Measurements from ENCODE around the gene IKZF1.

The IKZF1 gene

DNA sequence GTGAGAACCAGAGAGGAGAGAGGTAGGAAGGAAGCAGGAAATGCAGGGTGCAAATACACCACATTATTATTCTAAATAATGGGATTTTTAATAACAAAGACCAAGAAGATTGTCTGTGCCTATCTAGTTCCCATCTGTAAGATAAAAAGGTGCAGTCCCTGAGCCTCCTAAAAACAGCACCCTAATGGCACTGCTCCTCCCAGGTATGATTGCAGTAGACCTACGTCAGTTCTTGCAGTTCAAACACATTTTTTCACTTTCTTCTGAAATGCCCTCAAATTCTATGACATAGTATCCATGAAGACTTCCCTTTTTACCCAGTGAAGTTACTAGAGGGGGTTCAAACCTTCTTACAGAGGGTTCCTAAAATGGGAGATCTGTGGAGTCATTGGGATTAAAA is 75.0 kb downstream of the IKZF1 start:
- no peak for DNase-seq

GRCh38 chr7:50382455-50382854 is 77.9 kb downstream of the IKZF1 start:
- DNase-seq, result no peak

DNA sequence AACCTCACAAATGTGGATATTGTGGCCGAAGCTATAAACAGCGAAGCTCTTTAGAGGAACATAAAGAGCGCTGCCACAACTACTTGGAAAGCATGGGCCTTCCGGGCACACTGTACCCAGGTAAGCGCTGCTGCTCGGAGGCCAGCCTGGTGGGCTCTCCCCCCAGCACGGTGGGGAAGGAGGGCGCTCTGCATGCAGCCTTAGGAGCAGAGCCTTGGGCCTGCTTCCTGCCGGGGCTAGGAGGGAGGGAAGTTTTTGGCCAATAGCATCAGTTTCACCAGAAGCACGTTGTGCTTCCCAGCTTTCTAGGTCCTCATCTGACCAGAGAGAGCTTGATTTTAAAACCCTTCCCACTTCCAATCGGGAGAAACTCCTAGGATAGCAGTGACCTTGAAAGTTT is 82.8 kb downstream of the IKZF1 start:
- DNase-seq, result no peak

DNA sequence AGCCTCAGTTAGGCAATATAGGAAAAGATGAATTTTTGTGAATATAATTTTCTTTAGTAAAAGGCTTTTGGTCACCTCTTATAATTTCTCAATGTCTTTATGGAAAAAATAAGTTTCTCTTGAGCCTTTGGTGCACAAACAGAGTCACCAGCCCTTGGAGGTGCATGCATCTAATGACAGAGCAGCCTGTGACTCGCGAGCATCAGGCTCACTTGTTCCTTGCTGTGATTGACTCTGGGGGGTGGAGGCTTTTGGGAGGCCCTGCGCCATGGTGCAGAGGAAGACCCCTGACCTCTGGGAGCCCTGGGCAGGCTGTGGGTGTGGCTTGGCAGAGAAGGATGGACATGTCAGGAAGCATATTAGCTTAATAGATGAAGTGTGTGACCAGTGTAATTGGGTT is 85.4 kb downstream of the IKZF1 start:
- peak; percentile 63 for DNase-seq

DNA sequence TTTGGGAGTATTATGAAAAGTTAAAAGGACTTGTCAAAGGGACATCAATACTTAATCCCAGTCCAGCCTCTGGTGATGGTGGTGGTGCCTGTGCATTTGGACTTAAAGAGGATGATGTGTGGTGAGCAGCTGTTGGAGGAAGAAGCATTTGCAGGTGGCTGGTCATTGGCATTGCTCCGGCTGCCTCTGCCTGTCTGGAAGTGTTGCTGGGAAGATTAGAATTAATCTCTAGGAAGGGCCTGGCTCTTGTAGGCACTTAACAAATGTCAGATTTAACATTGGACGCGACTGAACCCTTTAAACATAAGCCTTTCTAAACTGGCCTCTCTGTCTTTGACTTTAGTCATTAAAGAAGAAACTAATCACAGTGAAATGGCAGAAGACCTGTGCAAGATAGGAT is 86.9 kb downstream of the IKZF1 start:
- no peak for DNase-seq

DNA sequence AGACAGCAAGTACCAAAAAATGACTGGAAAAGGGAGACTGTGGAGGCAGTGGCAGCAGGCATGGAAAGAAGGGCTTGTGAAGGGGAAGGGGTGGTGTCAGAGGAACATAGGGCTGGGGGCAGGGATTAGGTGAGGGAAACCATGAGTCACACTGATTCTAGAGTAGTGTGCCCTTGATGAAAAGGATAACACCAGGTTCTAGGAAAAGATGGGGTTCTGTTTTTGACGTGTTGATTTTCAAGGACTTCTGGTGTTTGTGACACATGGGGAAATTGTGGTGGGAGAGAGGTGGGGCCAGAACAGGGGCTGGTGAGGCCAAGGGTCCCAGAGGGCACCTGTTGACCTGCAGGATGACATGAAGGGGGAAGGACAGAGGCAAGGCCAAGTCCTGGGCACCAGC is 88.6 kb downstream of the IKZF1 start:
- peak; percentile 71 for DNase-seq

GRCh38 chr7:50393547-50394252 is 89.2 kb downstream of the IKZF1 start:
- peak; percentile 69 for DNase-seq

DNA sequence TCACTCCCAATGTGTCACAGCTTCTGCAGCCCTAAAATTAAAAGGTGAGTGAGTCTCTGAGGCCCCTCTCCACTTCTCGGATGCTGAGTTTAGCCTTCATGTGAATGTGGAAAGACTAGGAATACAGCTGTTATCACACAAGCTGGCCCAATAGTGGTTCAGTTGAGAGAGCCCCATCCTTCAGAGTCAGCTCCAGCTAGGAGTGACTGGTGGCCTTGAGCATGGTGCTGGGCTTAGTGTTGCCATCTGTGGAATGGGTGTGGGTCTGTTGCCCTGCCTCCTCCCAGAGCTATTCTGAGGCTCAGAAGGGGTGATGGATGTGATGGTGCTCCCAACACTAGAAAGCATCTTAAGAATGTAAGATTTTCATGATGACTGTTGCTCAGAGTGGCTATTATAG is 89.8 kb downstream of the IKZF1 start:
- peak; percentile 53 for DNase-seq

GRCh38 chr7:50396856-50397255 is 92.3 kb downstream of the IKZF1 start:
- peak; percentile 64 for DNase-seq

DNA sequence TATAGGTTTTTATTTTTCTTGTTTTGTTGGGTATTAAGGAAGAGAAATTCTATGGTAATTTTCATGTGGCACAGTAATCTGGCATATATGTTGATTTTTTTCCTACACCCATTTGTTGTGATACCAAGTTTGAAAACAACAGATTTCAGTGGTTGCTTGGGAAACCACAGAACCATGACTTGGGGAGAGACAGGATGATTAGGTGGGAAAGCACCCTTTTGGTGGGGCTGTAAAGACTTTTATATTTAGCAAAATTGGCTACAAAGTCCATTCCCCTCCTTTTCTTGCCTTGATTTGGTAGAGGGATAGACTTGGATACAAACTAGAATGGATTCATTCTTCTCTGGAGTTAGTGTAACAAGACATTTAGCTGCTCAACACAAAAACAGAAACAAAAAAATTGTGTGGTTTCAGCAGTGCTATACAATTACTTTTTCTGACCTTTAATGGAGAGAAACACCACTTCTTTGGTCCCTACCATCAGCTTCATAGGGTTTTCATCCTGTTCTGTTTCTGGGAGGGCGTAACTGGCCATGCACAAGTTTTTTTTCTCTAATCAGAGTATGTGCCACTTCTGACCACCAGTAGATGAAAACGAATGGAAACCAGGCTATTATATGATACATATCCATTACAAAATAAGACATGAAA is 92.9 kb downstream of the IKZF1 start:
- DNase-seq, result no peak

DNA sequence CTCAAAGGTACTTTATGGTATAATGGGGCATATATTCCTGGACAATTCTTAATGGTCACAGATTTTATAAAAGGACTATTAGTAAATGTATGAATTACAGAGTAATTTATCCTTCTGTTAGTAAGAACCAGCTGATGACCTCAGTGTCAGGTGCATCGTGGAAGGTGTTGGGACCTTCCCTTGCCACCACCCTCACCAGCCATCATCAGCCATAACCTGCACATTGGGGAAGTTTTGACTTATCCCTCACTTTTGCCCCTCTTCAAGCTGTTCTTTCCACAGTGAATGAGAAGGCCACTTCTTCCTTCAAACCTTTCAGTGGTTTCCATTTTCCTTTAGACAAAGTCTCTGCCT is 93.4 kb downstream of the IKZF1 start:
- DNase-seq, result no peak

DNA sequence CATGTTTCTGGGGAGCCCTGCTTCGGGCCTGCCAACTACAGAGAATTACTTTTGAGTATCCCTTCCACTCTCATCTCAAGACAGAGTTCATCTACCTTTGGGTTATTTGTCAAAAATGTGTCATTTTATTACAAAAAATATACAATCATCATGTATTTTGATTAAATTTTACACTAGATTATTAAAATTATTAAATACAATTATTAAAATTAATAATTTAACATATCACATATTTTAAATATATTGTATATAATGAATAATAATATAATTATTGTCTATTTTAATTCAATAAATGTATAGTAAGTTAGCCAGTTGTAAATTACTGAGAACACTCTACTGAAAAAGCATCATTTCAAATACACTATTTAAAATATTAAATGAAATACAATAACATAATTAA is 94.7 kb downstream of the IKZF1 start:
- no peak for DNase-seq

- no peak for DNase-seq
Measured at GRCh38 chr7:50399635-50400034, 95.1 kb downstream of the IKZF1 start.

DNA sequence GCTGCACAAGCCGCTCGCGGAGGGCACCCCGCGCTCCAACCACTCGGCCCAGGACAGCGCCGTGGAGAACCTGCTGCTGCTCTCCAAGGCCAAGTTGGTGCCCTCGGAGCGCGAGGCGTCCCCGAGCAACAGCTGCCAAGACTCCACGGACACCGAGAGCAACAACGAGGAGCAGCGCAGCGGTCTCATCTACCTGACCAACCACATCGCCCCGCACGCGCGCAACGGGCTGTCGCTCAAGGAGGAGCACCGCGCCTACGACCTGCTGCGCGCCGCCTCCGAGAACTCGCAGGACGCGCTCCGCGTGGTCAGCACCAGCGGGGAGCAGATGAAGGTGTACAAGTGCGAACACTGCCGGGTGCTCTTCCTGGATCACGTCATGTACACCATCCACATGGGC is 95.6 kb downstream of the IKZF1 start:
- DNase-seq, result no peak

GRCh38 chr7:50404392-50404791 is 99.9 kb downstream of the IKZF1 start:
- no peak for DNase-seq

DNA sequence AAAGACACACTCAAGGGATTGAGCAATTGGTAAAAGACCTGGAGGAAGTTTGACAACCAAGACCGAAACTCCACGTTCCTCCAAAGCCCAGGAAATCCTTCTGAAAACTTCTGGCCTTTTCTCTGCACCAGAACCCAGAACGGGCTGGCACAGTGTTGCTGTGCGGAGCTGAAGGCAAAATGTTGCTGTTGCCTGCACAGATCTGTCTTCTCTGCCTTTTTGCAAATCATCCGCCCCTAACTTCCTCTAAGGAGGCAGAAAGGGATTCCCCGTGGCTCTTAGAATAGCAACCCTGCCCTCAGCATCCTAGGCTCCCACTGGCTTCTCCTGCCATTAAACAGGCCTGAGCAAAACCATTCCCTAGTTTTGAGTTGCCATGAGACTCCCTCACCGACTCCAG is 100.7 kb downstream of the IKZF1 start:
- DNase-seq, result no peak

DNA sequence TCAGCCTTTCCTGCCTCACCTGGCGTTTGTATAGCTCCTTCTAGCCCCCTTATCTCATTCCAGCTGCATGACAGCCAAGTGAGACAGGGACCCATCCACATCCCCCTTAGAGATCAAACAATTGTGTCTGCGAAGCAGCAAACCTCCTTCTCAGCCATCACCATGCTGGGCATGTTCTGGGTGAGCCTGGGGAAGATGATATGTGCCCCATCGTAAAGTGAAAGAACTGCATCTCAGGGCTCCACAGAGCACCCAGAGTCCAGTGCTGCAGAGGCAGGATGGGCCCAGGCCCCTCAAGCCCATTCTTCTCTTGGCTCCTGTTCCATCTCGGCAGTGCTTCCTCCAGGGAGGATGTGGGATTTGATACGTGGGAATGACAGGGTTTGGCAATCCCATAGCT is 102.4 kb downstream of the IKZF1 start:
- DNase-seq, result no peak

- no peak for DNase-seq
Measured at GRCh38 chr7:50409856-50410745, 105.6 kb downstream of the IKZF1 start.

- DNase-seq, result no peak
Measured at GRCh38 chr7:50411332-50411731, 106.8 kb downstream of the IKZF1 start.

- no peak for DNase-seq
Measured at GRCh38 chr7:50412973-50413372, 108.5 kb downstream of the IKZF1 start.

- no peak for DNase-seq
Measured at GRCh38 chr7:50413561-50413960, 109.0 kb downstream of the IKZF1 start.

DNA sequence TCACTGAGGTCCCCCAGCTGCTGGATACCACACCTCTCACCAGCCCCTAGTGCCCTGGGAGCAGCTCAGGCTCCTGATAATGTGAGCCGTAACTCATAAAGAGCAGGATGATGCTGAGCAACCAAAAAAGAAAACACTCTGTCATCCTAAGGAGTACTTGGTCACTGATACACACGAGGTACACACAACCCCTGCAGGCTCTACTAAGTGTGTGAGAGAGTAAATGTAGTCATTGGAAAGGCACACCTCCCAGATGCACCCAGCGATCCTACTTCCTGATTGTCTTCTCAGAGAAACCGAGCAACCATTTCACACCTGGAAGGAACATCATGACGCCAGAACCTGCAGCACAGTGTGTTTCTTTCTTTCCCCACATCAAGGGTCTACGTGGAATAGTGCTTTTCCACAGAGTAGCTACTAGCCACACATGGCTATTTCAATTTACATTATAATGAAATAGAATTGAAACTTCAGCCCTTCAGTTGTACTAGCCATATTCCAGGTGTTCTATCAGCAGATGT is 111.4 kb downstream of the IKZF1 start:
- no peak for DNase-seq

- no peak for DNase-seq
Measured at GRCh38 chr7:50416527-50417182, 112.1 kb downstream of the IKZF1 start.

All from activated CD8-positive, alpha-beta memory T cell treated with anti-CD3 and anti-CD28 coated beads, Interleukin-2, amount 50 U/mL, for 48 hours (primary cell).